IPS DF 19.7 (cell line): ENCODE measurements around the gene AHSG.

Source experiments
- DNase-seq: peaks from one replicate; pipeline ENCODE4 v3.0.0-alpha.2; 2013; ENCODE audit warnings: low read depth, low spot score

Gene AHSG

GRCh38 chr3:186640473-186640818 lies 27.6 kb downstream of the AHSG start:
- DNase-seq, result no peak

GRCh38 chr3:186640929-186641328 lies 28.1 kb downstream of the AHSG start:
- no peak for DNase-seq

GRCh38 chr3:186642014-186642413 lies 29.2 kb downstream of the AHSG start:
- no peak for DNase-seq

- no peak for DNase-seq
Measured at GRCh38 chr3:186643493-186643892, 30.6 kb downstream of the AHSG start.

- no peak for DNase-seq
Measured at GRCh38 chr3:186644683-186645082, 31.8 kb downstream of the AHSG start.

- DNase-seq, result no peak
Measured at GRCh38 chr3:186646106-186646505, 33.2 kb downstream of the AHSG start.

- no peak for DNase-seq
Measured at GRCh38 chr3:186646841-186647240, 34.0 kb downstream of the AHSG start.

GRCh38 chr3:186648851-186649250 lies 36.0 kb downstream of the AHSG start:
- DNase-seq, result no peak

GRCh38 chr3:186651678-186652215 lies 38.9 kb downstream of the AHSG start:
- DNase-seq, result no peak

GRCh38 chr3:186653080-186653707 lies 40.3 kb downstream of the AHSG start:
- no peak for DNase-seq

- DNase-seq, result peak; percentile 78
Measured at GRCh38 chr3:186653984-186654383, 41.1 kb downstream of the AHSG start.

GRCh38 chr3:186663361-186664118 lies 50.7 kb downstream of the AHSG start:
- no peak for DNase-seq

- no peak for DNase-seq
Measured at GRCh38 chr3:186664119-186664495, 51.2 kb downstream of the AHSG start.

GRCh38 chr3:186664506-186664905 lies 51.6 kb downstream of the AHSG start:
- DNase-seq, result no peak

GRCh38 chr3:186665625-186666188 lies 52.8 kb downstream of the AHSG start, which contains the start of gene HRG:
HRG (plus strand) TSS chr3:186666014; CDS start chr3:186666032, 18 bp downstream.
- DNase-seq, result no peak

GRCh38 chr3:186668426-186668825 lies 55.6 kb downstream of the AHSG start:
- DNase-seq, result no peak

GRCh38 chr3:186669378-186670084 lies 56.7 kb downstream of the AHSG start:
- no peak for DNase-seq

- DNase-seq, result no peak
Measured at GRCh38 chr3:186670155-186670554, 57.3 kb downstream of the AHSG start.
